NCI-H2196 treated with DMSO at 0.1 percent for 48 hours (cell line): ENCODE results near the gene CYP3A7.
"Not testable (repeated sequence)": the region's sequence is repeated elsewhere in the genome, so short reads cannot be mapped to it uniquely, and the experiment has no call there.

Experiments used
- DNase-seq: peaks from one replicate; lab custom pipeline; 2025; ENCODE audit not compliant: unreplicated experiment; lab: John Stamatoyannopoulos, UW

The CYP3A7 gene

DNA sequence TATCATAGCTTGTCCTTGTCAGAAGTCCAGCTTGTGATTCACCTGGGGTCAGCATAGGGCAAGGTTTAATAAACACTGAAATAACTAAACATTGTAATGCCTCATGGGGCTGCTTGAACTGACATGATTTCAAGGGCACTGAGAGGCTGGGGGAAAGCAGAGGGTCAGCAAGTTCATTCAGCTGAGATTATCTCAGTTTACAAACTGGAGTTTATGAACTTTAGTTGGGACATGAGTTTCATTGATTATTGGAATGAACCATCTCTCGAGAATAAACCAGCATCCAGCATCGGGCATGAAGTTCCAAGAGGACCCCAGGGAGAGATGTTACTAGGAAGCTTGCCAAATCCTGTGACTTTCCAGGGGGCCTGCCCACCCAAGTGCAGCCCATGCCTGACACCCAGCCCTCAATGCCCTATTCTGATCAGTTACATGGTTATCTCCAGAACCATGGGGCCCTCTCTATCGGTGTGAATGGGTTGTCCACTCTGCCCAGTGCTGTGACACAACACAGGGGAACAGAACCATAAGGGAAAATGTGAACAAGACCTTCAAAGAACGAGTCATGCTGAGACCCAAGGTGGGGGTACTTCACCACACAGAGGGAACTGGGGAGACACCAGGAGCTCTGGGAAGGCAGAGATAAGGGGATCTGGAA is 7.9 kb upstream of the CYP3A7 start:
- no peak for DNase-seq

DNA sequence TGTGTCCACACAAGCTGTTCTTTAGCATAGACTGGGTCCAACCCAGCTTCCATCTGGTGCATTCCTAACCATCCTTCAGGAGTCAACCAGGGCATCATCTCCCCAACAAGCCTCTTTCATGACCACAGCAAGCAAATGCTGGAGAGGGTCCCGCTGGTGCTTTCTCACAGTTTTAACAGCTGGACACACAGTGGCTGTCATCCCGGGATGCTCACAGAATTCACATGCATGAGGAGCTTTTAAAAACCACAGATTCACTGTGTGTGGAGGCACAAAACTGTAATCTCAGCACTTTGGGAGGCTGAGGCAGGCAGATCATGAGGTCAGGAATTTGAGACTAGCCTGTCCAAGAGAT is 6.4 kb upstream of the CYP3A7 start:
- DNase-seq = no peak

DNA sequence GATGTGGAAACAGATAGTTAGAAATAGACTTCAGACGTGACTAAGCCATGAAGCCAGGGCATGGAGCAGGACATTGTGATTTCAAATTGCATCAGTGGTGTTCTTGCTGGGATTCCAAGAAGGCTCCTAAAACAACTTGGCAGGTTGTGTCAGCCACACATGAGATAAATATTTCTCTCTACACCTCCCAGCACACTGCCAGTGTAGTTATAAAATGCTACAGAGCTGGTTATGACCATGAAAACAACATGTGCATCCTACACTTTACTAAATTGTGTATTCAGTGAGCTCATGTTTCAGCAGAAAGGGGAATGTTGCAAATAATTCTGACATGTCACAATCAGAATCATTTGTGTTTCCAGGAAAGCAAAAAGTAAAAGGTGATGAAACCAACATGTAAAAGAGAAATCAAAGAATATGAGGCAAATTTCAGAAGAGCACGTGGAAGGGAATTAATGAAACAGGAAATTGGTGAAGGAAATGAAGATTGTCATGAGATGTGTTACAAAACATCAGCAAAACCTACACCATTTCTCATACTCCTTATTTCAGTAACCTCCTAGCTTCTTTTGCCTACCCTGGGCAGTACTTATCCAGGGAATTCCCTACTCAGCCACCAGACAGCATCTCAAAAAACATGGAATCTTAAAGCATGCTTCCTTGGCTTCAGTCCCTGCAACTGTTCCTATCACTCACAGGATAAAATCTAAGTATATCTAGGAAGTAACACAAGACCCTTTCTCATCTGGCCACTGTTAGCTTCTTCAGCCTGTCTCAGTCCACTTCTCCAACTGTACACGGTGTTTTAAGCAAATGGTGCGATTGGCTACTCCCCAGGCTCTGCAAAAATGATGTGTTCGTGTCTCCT is 5.8 kb upstream of the CYP3A7 start:
- no peak for DNase-seq

DNA sequence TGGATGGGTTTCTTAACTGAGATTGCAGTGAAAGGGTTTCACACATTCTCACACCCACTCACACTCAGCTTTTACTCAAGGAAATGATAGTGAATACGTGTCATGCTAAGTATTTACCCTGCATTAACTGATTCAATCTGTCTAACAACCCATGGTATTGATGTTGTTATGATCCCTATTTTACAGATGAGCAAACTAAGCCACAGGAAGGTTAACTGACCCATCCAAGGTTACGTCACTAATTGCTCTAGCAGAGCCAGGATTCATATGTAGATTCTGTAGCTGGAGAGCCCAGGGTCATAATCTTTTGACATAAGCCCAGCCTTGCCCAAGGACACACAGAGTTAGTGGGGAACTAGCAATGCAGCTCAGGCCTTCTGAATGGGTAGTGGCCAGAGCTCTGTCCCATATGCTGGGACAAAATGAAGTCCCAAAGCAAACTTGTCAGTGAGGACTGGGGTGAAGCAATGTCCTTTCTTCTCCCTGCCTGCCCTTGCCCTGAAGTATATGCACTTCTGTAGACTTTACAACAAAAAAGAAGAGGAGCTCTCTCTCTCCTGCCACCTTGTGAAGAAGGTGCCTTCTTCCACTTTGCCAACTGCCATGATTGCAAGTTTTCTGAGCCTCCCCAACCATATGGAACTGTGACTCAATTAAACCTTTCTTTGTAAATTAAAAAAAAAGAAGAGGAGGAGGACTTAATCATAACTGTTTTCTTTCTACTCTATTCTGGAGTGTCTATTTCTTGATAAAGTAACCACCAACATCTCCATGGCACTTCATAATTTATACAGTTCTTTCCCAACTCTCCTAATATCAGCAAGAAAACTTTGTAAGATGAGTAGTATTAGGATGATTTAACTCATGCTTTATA is 4.9 kb upstream of the CYP3A7 start:
- DNase-seq = no peak

DNA sequence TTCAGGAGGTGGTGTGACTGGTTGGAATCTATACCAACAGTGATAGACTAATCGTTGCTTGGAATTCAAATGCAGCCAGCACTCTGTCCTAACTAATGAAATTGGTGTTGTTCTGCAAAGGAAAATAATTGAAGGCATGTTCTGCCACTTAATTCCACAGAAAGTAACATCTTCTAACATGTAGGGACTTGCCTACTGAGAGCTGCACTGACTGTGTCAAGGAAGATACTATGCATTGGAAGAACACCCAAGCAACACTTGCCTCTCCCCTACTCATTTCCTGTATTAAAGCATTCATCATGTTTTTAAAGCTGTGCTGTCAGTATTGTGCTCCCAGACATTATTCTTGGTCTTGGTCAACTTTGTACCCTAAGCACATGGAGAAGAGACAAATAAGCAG is 2.7 kb upstream of the CYP3A7 start:
- no peak for DNase-seq

DNA sequence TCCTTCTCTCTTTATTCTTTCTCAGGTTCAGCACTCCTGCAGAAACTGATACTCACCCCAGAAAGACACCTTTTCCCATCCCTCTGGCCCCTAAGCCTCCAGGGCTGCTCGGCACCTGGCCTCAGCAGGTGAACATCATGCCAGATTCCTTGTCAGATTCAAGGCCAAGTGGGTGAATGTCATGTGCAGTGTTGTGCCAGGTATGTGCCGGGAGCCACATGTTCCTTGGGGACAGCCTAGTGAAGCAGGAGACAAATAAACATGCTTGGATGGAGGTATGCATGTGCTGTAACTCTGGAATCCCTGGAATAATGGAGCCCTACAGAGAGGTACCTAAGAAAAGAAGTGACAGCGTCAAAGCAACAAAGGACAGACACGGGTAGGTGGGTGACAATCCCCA is 1.7 kb upstream of the CYP3A7 start:
- not testable (repeated sequence) for DNase-seq

DNA sequence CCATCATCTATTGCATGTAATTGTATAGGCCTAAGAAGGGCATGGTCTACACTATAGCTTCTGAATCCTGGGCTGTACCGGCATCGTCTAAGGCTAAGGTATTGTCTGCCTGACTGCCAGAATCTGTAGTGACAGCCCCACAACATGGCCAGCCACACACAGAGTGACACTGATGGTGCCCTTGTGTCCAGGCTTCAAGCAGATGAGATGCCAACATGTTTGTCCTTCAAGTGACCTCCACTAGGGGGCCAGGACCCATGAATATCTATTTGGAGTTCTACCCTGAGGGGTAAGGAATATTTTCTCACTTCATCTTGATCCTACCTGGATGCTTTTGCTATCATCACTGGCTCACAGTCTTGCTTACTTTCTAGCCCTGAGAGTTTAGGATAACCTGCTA is 1.5 kb downstream of the CYP3A7 start:
- DNase-seq = no peak

DNA sequence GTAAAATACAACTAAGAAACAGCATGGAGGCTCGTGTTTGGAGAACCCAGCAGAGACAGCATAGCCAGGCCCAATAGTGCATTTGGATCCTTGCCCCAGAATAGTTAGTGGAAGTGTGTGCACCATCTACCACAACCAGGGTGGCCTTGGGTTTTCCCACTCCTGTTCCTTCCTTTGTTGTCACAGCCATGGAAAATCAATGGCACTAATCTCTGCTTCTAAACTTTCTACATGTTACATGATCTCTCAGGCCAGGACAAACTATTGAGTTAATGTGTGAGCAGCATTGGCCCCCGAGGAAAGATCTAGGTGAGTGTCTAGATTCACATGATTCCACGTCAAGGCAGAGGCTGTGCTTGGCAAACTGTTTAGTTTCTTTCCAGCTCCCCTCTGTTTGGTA is 2.0 kb downstream of the CYP3A7 start:
- DNase-seq = no peak

DNA sequence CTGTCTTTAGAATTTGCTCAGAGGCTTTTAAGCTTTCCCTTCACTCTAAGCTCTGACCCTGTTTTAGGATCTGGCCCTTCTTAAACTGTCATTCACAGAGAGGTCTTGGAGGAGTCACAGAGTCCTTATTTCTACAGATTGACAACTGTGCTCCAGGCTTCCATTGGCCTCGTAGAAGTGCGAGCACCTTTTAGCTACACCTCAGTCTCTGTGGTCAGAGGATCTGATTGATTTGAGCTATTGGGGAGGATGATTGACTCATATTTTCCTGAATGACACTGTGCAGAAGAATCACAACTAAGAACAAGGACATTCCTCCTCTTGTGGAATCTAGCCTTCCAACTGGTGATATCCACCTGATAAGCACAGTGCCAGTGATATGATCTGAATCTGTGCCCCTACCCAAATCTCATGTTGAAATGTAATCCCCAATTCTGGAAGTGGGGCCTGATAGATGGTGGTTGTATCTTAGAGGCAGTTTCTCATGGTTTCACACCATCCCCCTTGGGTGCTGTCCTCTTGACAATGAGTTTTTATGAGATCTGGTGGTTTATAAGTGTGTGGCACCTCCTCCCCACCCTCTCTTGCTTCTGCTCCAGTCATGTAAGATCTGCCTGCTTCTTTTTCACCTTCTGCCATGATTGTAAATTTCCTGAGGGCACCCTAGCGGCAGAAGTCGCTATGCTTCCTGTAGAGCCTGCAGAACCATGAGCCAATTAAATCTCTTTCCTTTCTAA is 3.2 kb downstream of the CYP3A7 start:
- no peak for DNase-seq

DNA sequence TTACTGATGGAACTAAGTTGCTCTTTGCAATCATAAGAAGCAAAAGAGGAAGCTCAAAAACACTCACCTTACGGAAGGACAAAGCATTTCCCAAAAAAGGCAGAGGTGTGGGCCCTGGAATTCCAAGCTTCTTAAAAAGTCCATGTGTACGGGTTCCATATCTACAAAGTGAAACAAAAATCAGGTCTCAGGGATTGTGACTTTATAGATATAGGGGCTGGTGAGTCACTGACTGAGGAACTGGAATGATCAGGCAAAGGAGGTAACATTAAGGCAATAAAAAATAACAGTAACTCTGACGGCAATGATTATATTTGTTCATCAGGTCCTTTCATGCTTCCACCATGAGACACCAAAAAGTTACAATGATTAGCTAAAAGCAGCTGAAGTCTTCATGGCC is 4.0 kb downstream of the CYP3A7 start:
- no peak for DNase-seq

DNA sequence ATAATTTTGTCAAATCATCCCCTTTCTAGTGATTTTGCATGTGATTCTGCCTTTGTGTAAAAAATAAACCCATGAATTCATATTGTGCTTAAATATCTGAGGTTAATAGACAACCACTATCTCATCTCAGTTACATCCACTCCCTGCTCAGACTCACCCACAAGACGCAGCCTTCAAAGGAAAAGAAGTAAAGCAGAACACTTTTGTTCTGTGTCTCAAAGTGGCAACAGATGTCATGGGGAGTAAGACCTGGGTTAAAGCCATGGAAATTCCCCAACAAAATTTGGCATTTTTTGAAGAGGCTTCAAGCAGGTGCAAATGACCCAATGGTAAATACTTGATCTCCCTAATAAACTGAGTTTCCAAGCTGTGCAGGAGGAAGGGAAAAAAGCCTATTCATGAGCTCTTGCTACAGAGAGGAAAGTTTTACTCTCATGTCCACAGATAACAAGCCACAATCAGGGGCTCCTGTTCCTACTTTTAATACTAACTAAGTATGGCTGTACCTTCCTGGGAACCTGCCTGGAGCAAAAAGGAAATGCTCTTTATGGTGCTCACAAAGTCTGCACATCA is 4.7 kb downstream of the CYP3A7 start:
- no peak for DNase-seq

DNA sequence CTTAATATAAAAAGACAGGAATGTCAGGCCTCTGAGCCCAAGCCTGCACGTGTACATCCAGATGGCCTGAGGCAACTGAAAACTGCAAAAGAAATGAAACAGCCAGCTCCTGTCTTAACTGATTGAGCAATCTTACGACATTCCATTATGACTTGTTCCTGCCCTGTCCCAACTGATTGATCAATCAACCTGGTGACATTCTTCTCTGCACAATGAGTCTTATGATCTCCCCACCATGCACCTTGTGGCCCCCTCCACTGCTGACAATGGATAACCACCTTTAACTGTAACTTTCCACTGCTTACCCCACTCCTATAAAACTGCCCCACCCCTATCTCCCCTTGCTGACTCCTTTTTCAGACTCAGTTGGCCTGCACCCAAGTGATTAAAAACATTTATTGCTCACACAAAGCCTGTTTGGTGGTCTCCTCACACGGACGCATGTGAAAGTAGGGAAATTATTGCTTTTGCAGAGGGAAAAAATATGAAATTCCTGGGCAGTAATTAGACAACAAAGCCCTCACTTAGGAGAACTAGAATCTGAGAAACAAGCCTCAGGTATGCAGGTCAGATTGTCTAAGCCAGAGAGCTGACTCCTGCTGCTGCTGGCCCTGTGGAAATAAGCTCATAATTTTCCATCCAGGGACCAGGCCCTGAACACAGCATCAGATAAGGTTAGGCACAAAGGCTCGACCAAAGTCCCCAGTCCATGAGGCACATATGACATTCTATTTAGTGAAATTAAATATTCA is 5.3 kb downstream of the CYP3A7 start:
- no peak for DNase-seq

DNA sequence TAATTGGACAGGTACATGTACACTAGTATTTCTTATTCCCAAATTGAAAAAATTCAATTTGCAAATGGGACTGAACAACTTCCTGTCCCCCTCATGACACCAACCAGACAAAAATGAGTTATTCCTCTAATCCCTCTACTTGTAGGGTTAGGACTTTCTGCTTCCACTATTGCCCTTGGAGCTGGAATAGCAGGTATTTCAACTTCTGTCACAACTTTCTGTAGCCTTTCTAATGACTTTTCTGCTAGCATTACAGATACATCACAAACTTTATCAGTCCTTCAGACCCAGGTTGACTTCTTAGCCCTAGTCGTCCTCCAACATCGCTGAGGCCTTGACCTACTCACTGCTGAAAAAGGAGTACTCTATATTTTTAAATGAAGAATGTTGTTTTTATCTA is 6.4 kb downstream of the CYP3A7 start:
- no peak for DNase-seq

DNA sequence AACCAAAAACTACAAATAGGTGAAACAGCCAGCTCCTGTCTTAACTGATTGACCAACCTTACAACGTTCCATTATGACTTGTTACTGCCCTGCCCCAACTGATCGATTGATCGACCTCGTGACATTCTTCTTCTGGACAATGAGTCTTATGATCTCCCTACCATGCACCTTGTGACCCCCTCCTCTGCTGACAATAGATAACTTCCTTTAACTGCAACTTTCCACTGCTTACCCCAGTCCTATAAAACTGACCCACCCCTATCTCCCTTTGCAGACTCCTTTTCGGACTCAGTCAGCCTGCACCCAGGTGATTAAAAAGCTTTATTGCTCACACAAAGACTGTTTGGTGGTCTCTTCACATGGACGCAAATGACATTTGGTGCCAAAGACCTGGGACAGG is 11.8 kb downstream of the CYP3A7 start:
- not testable (repeated sequence) for DNase-seq

DNA sequence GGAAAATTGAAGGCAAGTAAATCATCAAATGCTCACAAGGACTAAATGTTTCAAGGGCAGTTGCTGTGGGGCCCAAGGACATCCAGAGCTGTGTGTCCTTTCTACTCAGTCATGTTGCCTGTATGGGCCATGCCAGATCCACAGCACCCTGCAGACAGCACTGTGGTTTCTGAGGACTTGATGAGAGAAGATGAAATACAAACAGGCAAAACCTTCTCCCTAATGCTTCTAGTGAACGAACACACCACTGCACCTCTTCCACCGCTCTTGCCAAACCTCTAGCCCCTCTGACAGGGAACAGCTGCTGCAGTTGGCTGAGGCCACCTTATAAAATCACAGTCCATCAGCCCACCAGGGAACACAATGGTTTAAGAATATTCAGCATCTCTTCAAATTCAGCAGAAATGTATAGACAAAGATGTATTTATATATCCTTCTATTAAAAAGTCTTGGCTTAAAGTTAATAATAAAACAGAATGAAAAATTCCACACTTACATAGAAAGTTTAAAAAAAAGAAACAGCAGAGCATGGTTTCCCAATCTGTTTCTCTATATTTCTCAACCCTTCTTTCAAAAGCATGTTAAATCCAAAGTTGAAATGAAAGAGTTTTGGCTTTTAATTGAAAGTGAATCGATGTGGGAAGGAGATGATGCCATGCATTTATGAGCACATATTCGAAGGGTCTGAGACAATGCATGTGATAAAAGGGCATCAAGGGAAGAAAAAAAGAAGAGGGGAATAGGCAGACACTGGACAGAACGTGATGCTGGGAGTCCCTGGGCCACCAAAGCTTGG is 14.0 kb downstream of the CYP3A7 start:
- DNase-seq = no peak

DNA sequence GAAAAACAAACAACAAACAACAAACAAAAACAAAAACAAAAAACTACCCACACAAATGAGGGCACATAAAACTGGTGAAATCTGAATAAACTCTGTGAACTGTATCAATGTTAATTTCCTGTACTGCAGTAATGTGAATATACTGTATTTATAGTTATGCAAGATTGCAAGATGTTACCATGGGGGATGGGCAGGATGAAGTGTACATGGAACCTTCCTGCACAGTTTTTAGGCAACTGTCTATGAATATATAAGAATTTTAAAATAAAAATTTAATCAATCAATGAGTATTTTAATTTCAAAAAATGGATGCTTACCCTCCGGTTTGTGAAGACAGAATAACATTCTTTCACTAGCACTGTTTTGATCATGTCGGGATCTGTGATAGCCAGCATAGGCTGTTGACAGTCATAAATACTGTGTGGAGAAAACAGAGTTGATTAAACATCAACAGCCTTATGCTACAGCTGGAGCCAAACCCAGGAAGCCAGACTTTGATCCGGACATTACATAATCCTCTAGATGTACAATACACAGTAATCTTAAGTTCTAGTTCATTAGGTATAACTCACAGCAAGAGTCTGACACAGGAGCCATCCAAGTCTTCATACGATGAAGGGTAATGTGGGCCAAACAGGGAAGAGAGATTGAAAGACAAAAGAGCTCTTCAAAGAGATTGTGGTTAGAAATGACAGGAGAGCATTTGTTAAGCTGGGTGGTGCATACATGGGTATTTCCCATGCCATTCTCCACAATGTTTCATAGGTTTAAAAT is 14.8 kb downstream of the CYP3A7 start:
- no peak for DNase-seq

DNA sequence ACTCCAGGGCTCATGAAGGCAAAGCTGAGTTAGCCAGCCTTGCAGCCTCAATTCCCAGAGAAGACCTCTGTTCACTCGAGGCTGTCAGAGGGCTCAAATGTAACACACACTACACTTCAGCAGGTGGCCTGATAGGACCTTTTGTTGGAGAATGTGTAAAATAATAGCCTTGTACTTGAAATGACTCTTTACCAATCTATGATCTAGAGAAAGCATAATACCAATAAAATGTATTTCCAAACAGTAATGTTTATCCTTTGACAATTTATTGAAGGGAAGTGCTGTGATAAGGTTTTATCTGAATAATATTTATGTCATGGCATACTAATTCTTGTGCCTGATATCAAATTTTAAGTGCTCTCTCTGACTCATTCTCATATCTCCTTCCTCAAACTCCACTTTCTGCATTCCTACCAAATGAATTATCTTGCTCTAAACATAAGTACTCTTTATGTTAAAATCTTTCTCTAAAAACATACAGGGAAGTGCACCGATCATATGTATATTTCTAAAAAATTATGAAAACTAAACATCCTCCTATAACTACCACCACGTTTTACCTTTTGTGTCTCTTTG is 20.9 kb downstream of the CYP3A7 start:
- no peak for DNase-seq
